H9 (cell line): ENCODE data around the gene PPARGC1A. TPM values are rescaled to one million over a fixed set of nuclear protein-coding genes. Genes with fewer than 3 reads are reported as not detected.

Experiments
- DNase-seq: peaks from one replicate; pipeline ENCODE4 v3.0.0-alpha.2; 2017
- H2AFZ ChIP-seq: one replicate; pipeline ENCODE4 v1.6.1; 2013; ENCODE audit warnings: mild to moderate bottlenecking, low read length, control low read depth, moderate library complexity
- H2AK5ac ChIP-seq: 2 replicates; pipeline ENCODE4 v1.6.1; 2013; ENCODE audit warnings: low read length, control low read depth, mixed read lengths; ENCODE audit not compliant: insufficient read length
- H2BK120ac ChIP-seq: one replicate; pipeline ENCODE4 v1.6.1; 2013; ENCODE audit warnings: low read depth, mild to moderate bottlenecking, low read length, control low read depth, inconsistent platforms; ENCODE audit not compliant: poor library complexity, severe bottlenecking
- H2BK12ac ChIP-seq: 2 replicates; pipeline ENCODE4 v1.6.1; 2013; ENCODE audit warnings: low read length, control low read depth, mixed read lengths, low read depth; ENCODE audit not compliant: insufficient read length
- H2BK15ac ChIP-seq: 2 replicates; pipeline ENCODE4 v1.6.1; 2013; ENCODE audit warnings: low read depth, low read length, control low read depth
- H2BK20ac ChIP-seq: one replicate; pipeline ENCODE4 v1.6.1; 2013; ENCODE audit warnings: low read depth, mild to moderate bottlenecking, low read length, control low read depth, inconsistent platforms; ENCODE audit not compliant: poor library complexity, severe bottlenecking
- H2BK5ac ChIP-seq: 2 replicates; pipeline ENCODE4 v1.6.1; 2013; ENCODE audit warnings: low read length, control low read depth, mixed read lengths; ENCODE audit not compliant: insufficient read length
- H3K14ac ChIP-seq: 2 replicates; pipeline ENCODE4 v1.6.1; 2013; ENCODE audit warnings: low read length, control low read depth; ENCODE audit not compliant: insufficient read depth
- H3K18ac ChIP-seq: 2 replicates; pipeline ENCODE4 v1.6.1; 2013; ENCODE audit warnings: low read depth, mild to moderate bottlenecking, mixed read lengths, low read length, control low read depth; ENCODE audit not compliant: insufficient read length
- H3K23ac ChIP-seq: 2 replicates; pipeline ENCODE4 v1.6.1; 2013; ENCODE audit warnings: low read length, control low read depth, mixed read lengths, low read depth; ENCODE audit not compliant: insufficient read length
- H3K23me2 ChIP-seq: 2 replicates; pipeline ENCODE4 v1.6.1; 2013; ENCODE audit warnings: low read depth, mild to moderate bottlenecking, mixed read lengths, low read length, control low read depth; ENCODE audit not compliant: insufficient read length, poor library complexity, severe bottlenecking
- H3K27ac ChIP-seq: 2 replicates; pipeline ENCODE4 v1.5.1; 2013; ENCODE audit warnings: low read length, control low read depth, mixed read lengths, low read depth; ENCODE audit not compliant: insufficient read length
- H3K27me3 ChIP-seq: 2 replicates; pipeline ENCODE4 v1.6.1; 2013; ENCODE audit warnings: low read length, control low read depth, inconsistent platforms; ENCODE audit not compliant: insufficient read depth
- H3K4ac ChIP-seq: 2 replicates; pipeline ENCODE4 v1.6.1; 2013; ENCODE audit warnings: low read depth, mild to moderate bottlenecking, control low read depth, inconsistent platforms, low read length, moderate library complexity
- H3K4me1 ChIP-seq: 2 replicates; pipeline ENCODE4 v1.6.1; 2013; ENCODE audit warnings: low read length, control low read depth, inconsistent platforms; ENCODE audit not compliant: insufficient read depth
- H3K4me2 ChIP-seq: 2 replicates; pipeline ENCODE4 v1.6.1; 2013; ENCODE audit warnings: low read length, control low read depth, mixed read lengths; ENCODE audit not compliant: insufficient read length, insufficient read depth
- H3K56ac ChIP-seq: 2 replicates; pipeline ENCODE4 v1.6.1; 2013; ENCODE audit warnings: low read depth, mild to moderate bottlenecking, mixed read lengths, low read length, control low read depth; ENCODE audit not compliant: insufficient read length
- H3K79me1 ChIP-seq: 2 replicates; pipeline ENCODE4 v1.6.1; 2013; ENCODE audit warnings: low read depth, mild to moderate bottlenecking, moderate library complexity, low read length, control low read depth, inconsistent platforms; ENCODE audit not compliant: insufficient read depth, poor library complexity, severe bottlenecking
- H3K79me2 ChIP-seq: 2 replicates; pipeline ENCODE4 v1.6.1; 2013; ENCODE audit warnings: low read length, control low read depth, inconsistent platforms; ENCODE audit not compliant: insufficient read depth
- H3K9ac ChIP-seq: 2 replicates; pipeline ENCODE4 v1.6.1; 2013; ENCODE audit warnings: low read length, control low read depth, mixed read lengths; ENCODE audit not compliant: insufficient read length; ENCODE audit errors: extremely low read depth
- H3K9me3 ChIP-seq: one replicate; pipeline ENCODE4 v1.6.1; 2013; ENCODE audit warnings: low read depth, low read length, inconsistent platforms; ENCODE audit not compliant: control insufficient read depth
- H3T11ph ChIP-seq: one replicate; pipeline ENCODE4 v1.6.1; 2013; ENCODE audit warnings: mild to moderate bottlenecking, low read length, control low read depth, inconsistent platforms
- H4K20me1 ChIP-seq: one replicate; pipeline ENCODE4 v1.6.1; 2013; ENCODE audit not compliant: control insufficient read depth, insufficient read length, insufficient read depth
- H4K5ac ChIP-seq: 2 replicates; pipeline ENCODE4 v1.6.1; 2013; ENCODE audit warnings: low read depth, mild to moderate bottlenecking, mixed read lengths, low read length, control low read depth; ENCODE audit not compliant: insufficient read length
- H4K8ac ChIP-seq: replicated peaks from 2 replicates; pipeline ENCODE4 v1.6.1; 2013; ENCODE audit warnings: low read length, control low read depth, mixed read lengths, low read depth; ENCODE audit not compliant: insufficient read length
- H4K91ac ChIP-seq: 2 replicates; pipeline ENCODE4 v1.6.1; 2013; ENCODE audit warnings: low read depth, mild to moderate bottlenecking, moderate library complexity, mixed read lengths, low read length, control low read depth; ENCODE audit not compliant: insufficient read length
- H3K27ac Mint-ChIP-seq, 3 experiments: 2 replicates in 2 of 3; 3 replicates in 1 of 3; pipeline ENCODE4 v1.8.0; 2020 to 2021; ENCODE audit warnings: mixed read lengths in 3 of 3, mild to moderate bottlenecking in 1 of 3, moderate library complexity in 1 of 3
- H3K27me3 Mint-ChIP-seq: 2 replicates; pipeline ENCODE4 v1.8.0; 2021; ENCODE audit warnings: low read depth, mild to moderate bottlenecking, moderate library complexity, mixed read lengths
- H3K36me3 Mint-ChIP-seq, 3 experiments: 2 replicates in 2 of 3; 3 replicates in 1 of 3; pipeline ENCODE4 v1.8.0; 2020 to 2021; ENCODE audit warnings: low read depth in 3 of 3, mixed read lengths in 3 of 3; ENCODE audit not compliant: insufficient read depth in 1 of 3
- H3K4me1 Mint-ChIP-seq, 2 experiments: 2 replicates each; pipeline ENCODE4 v1.8.0; 2020; ENCODE audit warnings: mixed read lengths in 2 of 2
- H3K4me3 Mint-ChIP-seq, 2 experiments: 2 replicates in 1 of 2; 3 replicates in 1 of 2; pipeline ENCODE4 v1.8.0; 2020 to 2021; ENCODE audit warnings: mild to moderate bottlenecking in 2 of 2, mixed read lengths in 2 of 2, moderate library complexity in 1 of 2
- H3K9me3 Mint-ChIP-seq, 2 experiments: 2 replicates in 1 of 2; 3 replicates in 1 of 2; pipeline ENCODE4 v1.8.0; 2020; ENCODE audit warnings: mild to moderate bottlenecking in 2 of 2, mixed read lengths in 2 of 2, moderate library complexity in 1 of 2
- CTCF ChIP-seq: fragments of 200-600 bp; sonication (generic); conservative IDR thresholded peaks from 3 replicates; pipeline ENCODE4 v1.8.0; 2021; ENCODE audit warnings: antibody characterized with exemption, mild to moderate bottlenecking
- WGBS: extraction: QIAGEN DNeasy Blood & Tissue Kit; methylation state at CpG from one replicate; pipeline ENCODE4 v1.1.7; 2013; ENCODE audit warnings: missing lambda C conversion rate, low lambda C conversion rate, mixed read lengths; ENCODE audit not compliant: insufficient read length; ENCODE audit errors: extremely low coverage; 5-methylcytosine and 5-hydroxymethylcytosine counted together
- long read RNA-seq: library from polyadenylated mRNA; unstranded; transcript quantifications from one replicate; pipeline ENCODE4 v2.0.0, GENCODE V29; 2020
- total RNA-seq: library from RNA; stranded (reverse); gene quantifications from 2 replicates; pipeline ENCODE4 v1.2.1, GENCODE V29; 2021

The PPARGC1A gene
- 1.2 and 1.7 TPM in 2 replicates for total RNA-seq
- long read RNA-seq, partial matches to known transcripts, result 1 of 1 reads
- long read RNA-seq, other reads (novel, unspliced or antisense), result 0 of 1 reads

- no peak for TF ChIP-seq CTCF
- Histone ChIP-seq H3K4ac (no peak within 1 kb of the TSS), H3K27ac (no peak within 1 kb of the TSS), H2AFZ (peak within 1 kb of the TSS; percentile 49), H3K9ac (no peak within 1 kb of the TSS), H3K9me3 (no peaks in the 10 kb centered on the region), H4K8ac (no peak within 1 kb of the TSS), H3K79me1 (no peaks in the 10 kb centered on the region), H3T11ph (no peak within 1 kb of the TSS), H3K4me2 (peak within 1 kb of the TSS; percentile 48), H2BK12ac (no peak within 1 kb of the TSS), H3K79me2 (no peaks in the 10 kb centered on the region), H3K56ac (no peak within 1 kb of the TSS), H2BK15ac (no peak within 1 kb of the TSS), H4K91ac (no peak within 1 kb of the TSS), H3K27me3 (no peaks in the 10 kb centered on the region; the same call in 1 of the 2 replicates), H4K20me1 (no peaks in the 10 kb centered on the region), H2AK5ac (no peak within 1 kb of the TSS), H3K18ac (no peak within 1 kb of the TSS), H4K5ac (no peak within 1 kb of the TSS), H2BK20ac (no peak within 1 kb of the TSS), H2BK120ac (no peak within 1 kb of the TSS), H3K14ac (no peak within 1 kb of the TSS), H3K4me1 (peaks cover 14% of the 10 kb centered on the region; the same call in 1 of the 2 replicates), H3K23ac (no peak within 1 kb of the TSS), H3K23me2 (peaks cover 3% of the 10 kb centered on the region), H2BK5ac (no peak within 1 kb of the TSS)
- Mint-ChIP-seq H3K36me3 (no peaks in the 10 kb centered on the region), H3K4me1 (peaks cover 57 to 59% of the 10 kb centered on the region in 2 experiments), H3K27ac (no peak within 1 kb of the TSS; a peak in 1 of 7 replicates), H3K4me3 (peak within 1 kb of the TSS; percentile 59 to 76), H3K9me3 (no peaks in the 10 kb centered on the region), H3K27me3 (peaks cover 39% of the 10 kb centered on the region)
- DNase-seq, result no peak
- no CpG with 5 or more reads among the region's 10 CpGs for WGBS
These were observed at the start of gene PPARGC1A for GRCh38 chr4:23889814-23890341. Gene PPARGC1A, minus strand, starts transcription at chr4:23890047. Its CDS starts 90 bp downstream, at chr4:23889957.
